Measurements from ENCODE around the gene CMC2.

The CMC2 gene

DNA sequence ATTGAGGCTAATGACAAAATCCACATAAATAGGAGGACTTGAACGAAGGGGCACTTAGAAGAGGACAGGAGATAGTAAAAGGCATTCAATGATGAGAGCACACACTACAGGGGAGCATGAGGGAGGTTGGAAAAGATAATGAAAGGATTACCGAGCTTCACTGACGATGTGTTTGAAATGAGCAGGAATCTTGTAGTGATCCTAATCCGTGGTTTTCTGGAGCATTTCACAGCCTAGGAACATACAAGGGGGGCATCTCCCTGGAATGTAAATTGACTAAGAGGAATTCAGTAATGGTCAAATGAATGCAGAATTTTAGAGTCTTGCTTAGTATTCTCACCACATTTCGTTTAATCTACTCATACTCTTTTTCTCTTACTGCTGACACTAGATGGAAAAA lies 34.2 kb upstream of the CMC2 start:
- no peak for TF ChIP-seq FOXP2 (optimal IDR thresholded peaks at IDR 0.05; ENCODE audit: borderline replicate concordance, extremely low read depth, extremely low read length, insufficient read depth)

DNA sequence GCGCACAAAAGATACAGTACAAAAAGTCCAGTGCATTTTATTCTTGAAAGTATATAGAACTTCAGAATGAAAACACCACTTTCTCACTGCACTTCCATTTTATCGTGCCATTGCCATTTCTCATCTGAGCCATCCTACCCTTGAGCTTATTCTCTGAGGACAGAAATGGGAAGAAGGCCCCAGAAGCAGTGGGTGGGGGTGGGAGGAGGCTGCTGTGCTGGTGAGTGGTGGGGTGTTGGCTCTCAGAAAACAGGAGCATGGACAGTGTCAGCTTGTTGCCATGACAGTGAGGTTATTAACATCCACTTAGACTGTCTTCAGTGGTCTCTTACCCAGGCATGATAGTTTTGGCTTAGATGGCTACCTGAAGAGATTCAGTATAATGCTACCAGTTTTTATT lies 33.4 kb upstream of the CMC2 start:
- TF ChIP-seq POLR2AphosphoS5 (IDR thresholded peaks at IDR 0.05; ENCODE audit: low read depth, low read length), result no peak
- no peak for TF ChIP-seq SIN3A (IDR thresholded peaks at IDR 0.05; ENCODE audit: borderline replicate concordance, insufficient read depth, low read length)
- TF ChIP-seq, protein P1, sequence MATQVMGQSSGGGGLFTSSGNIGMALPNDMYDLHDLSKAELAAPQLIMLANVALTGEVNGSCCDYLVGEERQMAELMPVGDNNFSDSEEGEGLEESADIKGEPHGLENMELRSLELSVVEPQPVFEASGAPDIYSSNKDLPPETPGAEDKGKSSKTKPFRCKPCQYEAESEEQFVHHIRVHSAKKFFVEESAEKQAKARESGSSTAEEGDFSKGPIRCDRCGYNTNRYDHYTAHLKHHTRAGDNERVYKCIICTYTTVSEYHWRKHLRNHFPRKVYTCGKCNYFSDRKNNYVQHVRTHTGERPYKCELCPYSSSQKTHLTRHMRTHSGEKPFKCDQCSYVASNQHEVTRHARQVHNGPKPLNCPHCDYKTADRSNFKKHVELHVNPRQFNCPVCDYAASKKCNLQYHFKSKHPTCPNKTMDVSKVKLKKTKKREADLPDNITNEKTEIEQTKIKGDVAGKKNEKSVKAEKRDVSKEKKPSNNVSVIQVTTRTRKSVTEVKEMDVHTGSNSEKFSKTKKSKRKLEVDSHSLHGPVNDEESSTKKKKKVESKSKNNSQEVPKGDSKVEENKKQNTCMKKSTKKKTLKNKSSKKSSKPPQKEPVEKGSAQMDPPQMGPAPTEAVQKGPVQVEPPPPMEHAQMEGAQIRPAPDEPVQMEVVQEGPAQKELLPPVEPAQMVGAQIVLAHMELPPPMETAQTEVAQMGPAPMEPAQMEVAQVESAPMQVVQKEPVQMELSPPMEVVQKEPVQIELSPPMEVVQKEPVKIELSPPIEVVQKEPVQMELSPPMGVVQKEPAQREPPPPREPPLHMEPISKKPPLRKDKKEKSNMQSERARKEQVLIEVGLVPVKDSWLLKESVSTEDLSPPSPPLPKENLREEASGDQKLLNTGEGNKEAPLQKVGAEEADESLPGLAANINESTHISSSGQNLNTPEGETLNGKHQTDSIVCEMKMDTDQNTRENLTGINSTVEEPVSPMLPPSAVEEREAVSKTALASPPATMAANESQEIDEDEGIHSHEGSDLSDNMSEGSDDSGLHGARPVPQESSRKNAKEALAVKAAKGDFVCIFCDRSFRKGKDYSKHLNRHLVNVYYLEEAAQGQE (IDR thresholded peaks at IDR 0.05; ENCODE audit: insufficient read depth in 1 of 2, low read depth in 2 of 2, low read length in 2 of 2), result no peak
- TF ChIP-seq FOXP2 (optimal IDR thresholded peaks at IDR 0.05; ENCODE audit: borderline replicate concordance, extremely low read depth, extremely low read length, insufficient read depth), result no peak
- no peak for TF ChIP-seq TAF1 (IDR thresholded peaks at IDR 0.05; ENCODE audit: borderline replicate concordance, insufficient read depth, low read length)

DNA sequence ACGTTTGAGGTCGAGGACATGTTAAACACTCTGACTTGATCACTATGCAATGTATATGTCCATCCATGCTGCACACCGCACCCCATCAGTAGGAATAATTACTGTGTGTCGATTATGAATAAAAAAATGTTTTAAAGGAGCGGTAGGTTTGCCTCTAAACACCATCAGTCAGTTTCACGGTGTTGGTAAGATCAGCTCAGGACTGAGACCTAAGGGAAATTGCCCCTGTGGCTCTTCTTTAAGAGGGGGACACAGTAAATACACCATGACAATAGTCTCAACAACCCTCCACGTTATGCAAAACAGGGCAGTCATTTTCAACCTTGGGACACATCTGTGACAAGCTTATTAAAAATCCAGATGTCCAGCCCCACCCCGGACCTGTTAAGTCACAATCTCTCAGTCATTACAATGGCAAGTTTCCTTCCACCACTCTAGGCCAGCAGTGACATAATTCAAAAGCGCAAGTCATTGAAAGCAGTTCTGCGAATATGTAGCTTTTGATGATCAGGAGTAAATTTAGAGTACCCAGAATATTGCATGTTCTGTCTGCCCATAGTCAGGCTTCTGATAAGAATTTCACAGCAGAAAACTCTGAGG lies 30.2 kb upstream of the CMC2 start:
- TF ChIP-seq SIN3A (IDR thresholded peaks at IDR 0.05; ENCODE audit: borderline replicate concordance, insufficient read depth, low read length), result no peak

DNA sequence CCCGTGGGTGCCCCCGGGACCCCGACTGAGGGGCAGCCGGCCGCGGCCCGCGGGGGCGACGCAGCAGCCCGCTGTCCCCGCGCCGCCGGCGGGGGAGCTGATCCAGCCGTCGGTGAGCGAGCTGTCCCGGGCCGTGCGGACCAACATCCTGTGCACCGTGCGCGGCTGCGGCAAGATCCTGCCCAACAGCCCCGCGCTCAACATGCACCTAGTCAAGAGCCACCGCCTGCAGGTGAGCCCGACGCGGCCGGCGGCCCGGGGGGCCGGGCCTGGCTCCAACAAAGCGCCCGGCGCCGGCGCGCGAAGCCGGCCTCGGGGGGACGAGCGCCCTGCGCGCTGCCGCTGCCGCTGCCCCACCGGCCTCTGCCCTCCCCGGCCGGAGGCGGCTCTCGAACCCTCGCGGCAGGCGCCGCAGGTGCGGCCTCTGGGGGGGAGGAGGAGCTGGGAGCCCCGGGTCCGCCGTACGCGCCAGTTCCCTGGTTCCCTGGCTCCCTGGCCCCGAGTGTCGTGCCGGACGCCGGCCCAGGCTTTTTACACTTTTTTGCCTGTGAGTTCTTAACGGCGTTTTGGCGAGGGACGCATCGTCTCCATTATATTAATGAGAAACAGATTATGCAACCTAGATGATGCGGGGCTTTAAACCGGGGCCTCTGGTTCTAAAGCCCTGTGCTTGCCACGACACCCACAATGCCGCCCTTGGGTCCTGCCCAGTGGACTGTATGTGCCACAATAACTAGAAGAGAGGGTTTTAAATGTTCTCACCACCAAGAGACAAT lies 29.5 kb upstream of the CMC2 start:
- TF ChIP-seq FOXP2 (optimal IDR thresholded peaks at IDR 0.05; ENCODE audit: borderline replicate concordance, extremely low read depth, extremely low read length, insufficient read depth) (no peak), POLR2AphosphoS5 (IDR thresholded peaks at IDR 0.05; ENCODE audit: low read depth, low read length) (no peak), SIN3A (IDR thresholded peaks at IDR 0.05; ENCODE audit: borderline replicate concordance, insufficient read depth, low read length) (no peak)

DNA sequence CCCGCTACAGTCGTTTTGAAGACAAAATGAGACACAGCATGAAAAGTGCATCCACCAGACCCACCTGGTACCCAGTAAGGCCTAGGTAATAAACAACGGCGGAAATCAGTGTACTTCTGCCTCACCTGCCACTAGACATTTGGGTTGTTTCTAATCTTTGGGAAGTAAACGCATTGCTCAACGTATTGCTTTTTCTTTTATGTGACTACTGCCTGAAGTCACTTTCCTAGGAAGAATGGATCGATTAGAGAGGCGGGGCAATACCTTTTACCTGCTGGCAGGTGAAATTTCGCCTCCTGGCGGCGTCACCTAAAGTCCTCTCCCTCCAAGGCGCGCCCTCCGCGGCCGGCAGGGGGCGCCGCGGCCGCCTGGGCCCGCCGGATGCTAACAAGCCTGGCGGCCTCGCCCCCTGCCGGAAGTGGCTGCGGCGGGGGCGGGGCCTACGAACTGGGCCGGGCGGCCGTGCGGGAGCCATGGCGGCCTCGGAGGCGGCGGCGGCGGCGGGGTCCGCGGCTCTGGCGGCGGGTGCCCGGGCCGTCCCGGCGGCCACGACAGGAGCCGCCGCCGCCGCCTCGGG lies 28.8 kb upstream of the CMC2 start, which contains the start of gene ATMIN:
Gene ATMIN, plus strand, starts transcription at position 445 of the 577 bp plus-strand sequence. Its CDS starts 29 bp downstream, at position 474.
- TF ChIP-seq, protein P1 (IDR thresholded peaks at IDR 0.05; ENCODE audit: insufficient read depth in 1 of 2, low read depth in 2 of 2, low read length in 2 of 2), result no peak
- TF ChIP-seq FOXP2 (optimal IDR thresholded peaks at IDR 0.05; ENCODE audit: borderline replicate concordance, extremely low read depth, extremely low read length, insufficient read depth) (peak; percentile 17), TAF1 (IDR thresholded peaks at IDR 0.05; ENCODE audit: borderline replicate concordance, insufficient read depth, low read length) (0 out of 2 replicates have a peak, but pooled peaks have one; percentile 34)

DNA sequence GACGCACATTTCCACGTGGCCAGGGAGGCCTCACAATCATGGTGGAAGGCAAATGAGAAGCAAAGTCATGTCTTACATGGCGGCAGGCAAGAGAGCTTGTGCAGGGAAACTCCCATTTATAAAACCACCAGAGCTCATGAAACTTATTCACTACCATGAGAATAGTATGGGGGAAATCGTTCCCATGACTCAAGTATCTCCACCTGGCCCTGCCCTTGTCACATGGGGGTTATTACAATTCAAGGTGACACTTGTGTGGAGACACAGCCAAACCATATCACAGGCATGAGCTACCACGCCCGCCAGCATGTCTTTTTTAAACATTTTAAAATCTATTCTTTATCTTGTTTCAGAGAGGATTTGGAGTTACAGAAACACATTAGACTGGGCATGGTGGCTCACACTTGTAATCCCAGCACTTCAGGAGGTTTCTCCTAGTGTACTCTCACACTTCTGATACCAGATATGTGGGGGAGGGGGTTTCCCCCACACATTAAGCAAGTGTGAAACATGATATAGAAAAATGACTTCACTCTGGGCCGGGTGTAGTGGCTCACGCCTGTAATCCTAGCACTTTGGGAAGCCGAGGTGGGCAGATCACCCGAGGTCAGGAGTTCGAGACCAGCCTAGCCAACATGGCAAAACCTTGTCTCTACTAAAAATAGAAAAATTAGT lies 23.4 kb upstream of the CMC2 start:
- TF ChIP-seq TAF1 (IDR thresholded peaks at IDR 0.05; ENCODE audit: borderline replicate concordance, insufficient read depth, low read length), result no peak

DNA sequence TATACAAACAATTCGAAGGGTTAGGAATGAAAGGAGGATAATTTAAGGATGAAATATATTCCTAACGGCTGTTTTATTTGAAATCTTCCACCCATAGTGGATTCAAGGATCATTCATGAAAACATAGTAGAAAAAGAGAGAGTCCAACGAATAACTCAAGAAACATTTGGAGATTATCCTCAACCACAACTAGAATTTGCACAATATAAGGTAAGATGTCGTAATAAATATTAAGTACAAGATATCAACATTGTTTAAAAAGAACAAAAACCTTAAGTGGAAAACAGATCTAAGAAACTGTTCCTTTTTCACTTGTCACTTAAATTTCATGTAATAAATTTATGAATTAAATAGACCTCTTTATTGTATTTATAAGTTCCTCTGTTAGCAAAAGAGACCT lies 19.7 kb upstream of the CMC2 start:
- TF ChIP-seq TAF1 (IDR thresholded peaks at IDR 0.05; ENCODE audit: borderline replicate concordance, insufficient read depth, low read length), result no peak
- TF ChIP-seq FOXP2 (optimal IDR thresholded peaks at IDR 0.05; ENCODE audit: borderline replicate concordance, extremely low read depth, extremely low read length, insufficient read depth), result no peak
- TF ChIP-seq, protein P1 (IDR thresholded peaks at IDR 0.05; ENCODE audit: insufficient read depth in 1 of 2, low read depth in 2 of 2, low read length in 2 of 2), result no peak
- TF ChIP-seq POLR2AphosphoS5 (IDR thresholded peaks at IDR 0.05; ENCODE audit: low read depth, low read length), result no peak
- no peak for TF ChIP-seq SIN3A (IDR thresholded peaks at IDR 0.05; ENCODE audit: borderline replicate concordance, insufficient read depth, low read length)
